GM18508 (cell line): ENCODE results near the gene HTRA1.

Experiments
- ATAC-seq: cut with Tn5 transposase; IDR thresholded peaks from one replicate; pipeline ENCODE4 v1.9.1; 2021; ENCODE audit warnings: moderate number of reproducible peaks; ENCODE audit not compliant: insufficient read depth, unreplicated experiment

HTRA1 gene

DNA sequence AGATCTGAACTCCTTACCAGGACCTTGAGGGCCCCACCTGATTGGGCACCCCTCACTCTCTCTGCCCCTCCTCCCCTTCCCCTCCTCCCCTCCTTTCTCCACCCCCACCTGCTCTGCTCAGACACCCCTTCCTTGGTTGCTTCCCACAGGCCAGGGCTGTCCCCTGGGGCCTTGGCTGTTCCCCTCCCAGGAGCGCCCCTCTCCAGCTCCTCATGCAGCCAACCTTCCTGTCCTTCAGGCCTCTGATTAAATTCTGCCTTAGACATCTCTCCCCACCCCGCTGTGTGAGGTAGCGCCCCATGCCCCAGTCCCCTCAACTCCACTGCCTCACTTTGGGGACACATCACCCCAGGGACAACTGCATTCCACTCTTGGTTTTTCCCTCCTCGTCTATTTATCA is 32.4 kb downstream of the HTRA1 start:
- no peak for ATAC-seq

- ATAC-seq: no peak
Observed at GRCh38 chr10:122494173-122494820, 32.9 kb downstream of the HTRA1 start.

DNA sequence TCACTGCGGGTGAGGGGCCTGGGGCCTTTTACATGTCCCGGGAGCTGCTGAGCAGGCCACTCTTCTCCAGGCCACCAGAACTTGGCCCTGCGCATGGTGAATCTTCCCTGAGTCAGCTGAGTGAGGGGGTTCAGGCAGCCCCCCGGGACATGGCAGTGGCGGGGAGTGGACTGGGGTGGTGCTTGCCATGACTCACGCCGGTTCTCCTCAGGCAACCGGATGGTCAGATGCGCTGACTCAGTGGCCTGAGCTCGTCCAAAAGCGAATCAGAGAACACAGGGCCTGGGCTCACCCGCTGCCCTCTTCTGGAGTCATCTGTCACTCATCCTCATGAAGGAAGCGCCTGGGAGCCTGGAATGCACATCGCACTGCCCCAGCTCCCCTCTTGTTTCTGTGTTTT is 33.5 kb downstream of the HTRA1 start:
- no peak for ATAC-seq

DNA sequence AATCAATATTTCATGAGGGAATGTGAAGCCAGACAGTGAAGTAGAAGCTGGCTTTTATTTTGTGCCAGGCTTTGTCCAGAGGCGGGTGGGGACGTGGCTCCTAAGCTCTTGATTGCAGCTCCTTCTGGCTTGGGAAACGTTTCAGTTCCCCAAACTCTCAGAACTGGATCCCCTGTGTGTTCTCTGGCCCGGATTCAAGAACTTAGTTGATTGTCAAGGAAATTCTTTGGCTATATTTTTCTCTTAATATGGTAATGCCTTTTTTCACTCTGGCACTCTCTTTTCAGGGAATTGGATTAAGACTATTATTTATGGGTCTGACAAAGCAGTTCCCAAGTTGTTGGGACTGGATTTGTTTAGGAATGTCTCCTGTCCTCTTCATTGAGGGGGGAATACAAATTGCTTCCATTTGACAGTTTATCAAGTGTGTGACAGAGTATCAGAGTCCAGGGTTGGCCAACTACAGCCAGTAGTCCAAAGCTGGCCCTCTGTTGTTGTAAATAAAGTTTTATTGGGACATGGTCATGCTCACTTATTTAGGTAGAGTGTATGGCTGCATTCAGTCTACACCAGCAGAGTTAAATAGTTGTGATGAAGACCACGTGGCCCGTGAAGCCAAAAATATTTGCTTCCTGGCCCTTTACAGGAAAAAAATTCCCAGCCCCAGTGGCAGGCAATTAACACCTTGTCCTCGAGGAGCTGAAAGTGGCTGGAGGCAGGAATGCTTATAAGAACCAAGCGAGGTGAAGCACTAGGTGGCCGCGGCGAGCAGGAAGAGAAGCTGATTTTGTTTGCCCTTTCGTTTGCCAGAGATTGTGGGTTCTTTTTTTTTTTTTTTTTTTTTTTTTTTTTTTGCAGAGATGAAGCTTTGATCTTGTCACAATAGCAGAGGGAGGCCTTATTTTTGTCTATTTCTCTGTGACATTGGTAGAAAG is 34.3 kb downstream of the HTRA1 start:
- ATAC-seq: no peak

GRCh38 chr10:122497241-122497640 is 35.9 kb downstream of the HTRA1 start:
- no peak for ATAC-seq

DNA sequence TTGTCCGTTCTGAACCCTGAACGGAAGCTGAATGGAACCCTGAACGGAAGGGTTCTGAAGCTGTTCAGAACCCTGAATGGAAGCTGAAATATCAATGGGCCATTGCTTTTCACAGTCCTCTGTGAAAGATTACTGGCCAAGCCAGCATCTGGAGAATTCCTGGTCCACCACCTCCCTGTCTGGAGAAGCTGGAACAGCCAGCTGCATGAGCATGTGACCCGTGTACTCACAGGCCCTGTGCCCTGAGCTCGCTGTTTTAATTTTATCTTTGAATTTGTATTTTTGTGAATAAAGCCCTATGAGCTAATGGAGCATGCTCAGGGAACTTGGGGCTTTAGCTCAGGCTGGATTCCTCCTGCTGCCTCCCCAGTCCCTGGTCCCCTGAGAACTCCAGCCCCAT is 37.2 kb downstream of the HTRA1 start:
- no peak for ATAC-seq

DNA sequence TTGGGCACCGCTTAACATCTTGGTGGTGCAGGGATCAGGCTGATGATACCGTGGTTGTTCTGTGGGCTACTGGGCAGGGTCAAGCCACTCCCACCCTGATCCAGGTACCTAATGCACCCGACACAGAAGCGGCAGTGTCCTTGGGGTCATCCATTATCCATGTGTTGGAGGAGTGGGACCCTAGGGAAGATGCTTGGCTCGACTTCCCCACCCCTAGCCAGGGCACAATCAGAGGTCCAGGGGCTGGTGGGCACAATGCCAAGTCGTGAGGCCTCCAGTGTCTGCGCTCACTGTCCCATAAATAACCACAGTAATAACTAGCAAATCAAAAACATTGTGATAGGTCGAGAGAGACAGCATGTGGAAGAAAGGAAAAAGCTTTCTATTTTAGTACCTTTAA is 37.7 kb downstream of the HTRA1 start:
- ATAC-seq: no peak

DNA sequence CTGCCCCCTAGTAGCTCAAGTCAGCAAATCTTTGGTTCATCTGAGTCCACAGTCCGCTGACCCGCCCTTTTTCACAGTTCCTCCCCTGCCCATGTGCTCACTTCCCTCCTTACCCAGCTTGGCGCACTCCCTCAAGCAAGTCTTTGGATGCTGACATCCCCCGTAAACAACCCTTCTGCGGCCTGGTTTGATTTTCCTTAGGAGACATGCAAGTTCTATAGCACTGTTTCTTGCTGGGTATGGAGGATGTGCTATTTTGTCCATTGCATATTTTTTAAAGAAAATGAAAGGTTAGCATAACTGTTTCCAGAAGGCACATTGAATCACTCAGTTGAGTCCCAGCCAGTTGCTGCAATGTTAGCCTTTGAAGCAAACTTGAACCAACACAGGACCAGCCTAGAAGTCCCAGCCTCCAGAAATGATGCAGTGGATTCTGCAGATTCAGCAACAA is 38.2 kb downstream of the HTRA1 start:
- ATAC-seq: no peak

GRCh38 chr10:122500194-122500593 is 38.8 kb downstream of the HTRA1 start:
- ATAC-seq: no peak

DNA sequence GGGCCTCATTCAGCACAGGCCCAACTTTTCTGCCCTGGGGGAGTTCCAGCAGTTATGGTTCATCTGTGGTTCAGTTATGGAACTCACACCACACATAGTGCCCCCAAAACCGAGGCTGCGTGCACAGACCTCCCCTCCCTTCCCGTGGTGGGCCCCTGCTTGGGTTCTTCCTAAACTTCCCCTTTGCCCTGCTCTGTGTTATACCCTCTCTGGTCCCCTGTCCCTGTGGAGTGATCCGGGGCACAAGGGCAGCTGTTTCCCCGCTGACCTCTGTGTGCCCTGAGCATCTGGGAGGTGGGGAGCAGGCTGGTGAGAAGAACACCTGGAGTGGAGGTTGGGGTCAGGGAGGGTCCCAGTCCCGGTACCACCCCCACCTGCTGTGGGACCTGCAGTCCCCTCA is 39.4 kb downstream of the HTRA1 start:
- no peak for ATAC-seq

GRCh38 chr10:122503012-122503411 is 41.7 kb downstream of the HTRA1 start:
- no peak for ATAC-seq

DNA sequence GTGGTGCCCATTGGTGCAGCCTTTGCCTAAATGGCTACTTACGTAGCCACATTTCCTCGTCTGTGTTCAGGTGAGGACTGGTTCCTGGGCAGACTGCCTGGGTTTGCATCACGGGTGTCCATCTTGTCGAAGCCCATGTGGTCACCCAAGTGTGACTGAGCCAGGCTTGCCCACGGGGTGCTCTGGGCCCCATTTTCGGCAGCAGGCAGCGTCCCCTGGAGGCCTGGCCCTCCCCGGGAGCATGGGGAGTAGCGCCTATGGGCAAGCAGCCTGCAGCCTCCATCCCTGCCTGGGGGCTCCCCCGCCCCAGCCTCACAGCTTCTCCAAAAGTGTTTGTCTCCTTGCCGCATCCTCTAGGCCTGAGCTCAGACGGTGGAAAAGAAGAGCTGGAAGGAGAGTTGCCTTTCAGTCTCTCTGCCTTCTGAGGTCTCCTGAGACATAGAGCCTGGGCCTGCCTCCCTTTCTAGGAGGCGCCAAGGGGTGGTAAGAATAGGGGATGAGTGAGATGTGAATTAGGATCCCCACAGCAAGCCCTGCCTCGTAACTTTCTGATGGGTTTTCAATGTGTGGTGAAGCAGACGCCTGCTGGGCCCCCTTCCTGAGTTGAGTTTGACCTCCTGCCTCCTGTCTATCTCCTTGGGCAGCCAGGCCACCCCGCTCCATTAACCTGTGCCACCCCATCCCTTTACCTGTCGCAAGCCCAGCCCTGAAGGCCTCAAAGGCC is 42.7 kb downstream of the HTRA1 start:
- no peak for ATAC-seq

DNA sequence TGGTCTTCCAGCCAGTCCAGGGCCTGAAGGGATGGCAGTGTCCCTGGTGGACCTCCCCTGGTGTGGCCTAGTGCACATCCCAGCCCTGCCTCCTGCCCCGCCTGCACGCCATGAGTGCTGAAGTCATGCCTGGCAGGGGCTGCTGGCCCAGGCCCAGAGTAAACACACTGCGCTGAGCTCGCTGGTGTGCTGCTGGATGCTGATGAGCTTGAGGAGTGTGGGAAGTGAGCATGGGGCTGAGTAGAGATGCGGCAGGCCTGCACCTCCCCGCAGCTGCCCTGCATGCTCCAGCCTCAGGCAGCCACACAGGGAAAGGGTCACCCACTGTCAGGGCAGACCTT is 43.2 kb downstream of the HTRA1 start:
- ATAC-seq: no peak

DNA sequence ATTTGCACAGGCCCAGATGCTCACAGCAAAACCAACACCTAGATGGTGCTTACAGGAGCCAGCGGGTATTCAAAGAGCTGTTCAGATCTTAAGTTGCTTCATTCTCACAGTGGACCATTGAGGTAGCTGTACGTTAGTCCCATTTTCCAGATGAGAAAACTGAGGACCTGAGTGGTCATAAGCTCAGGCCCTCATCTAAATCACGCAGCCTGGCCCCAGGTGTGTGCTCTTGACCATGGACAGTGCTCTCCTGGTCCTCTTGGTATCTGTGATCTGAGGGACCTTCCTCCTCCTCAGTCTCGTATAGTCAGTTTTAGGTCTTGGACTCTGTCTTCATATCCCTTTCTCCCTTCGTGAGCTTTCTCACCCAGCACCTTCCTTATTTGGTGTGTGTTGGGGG is 43.7 kb downstream of the HTRA1 start:
- ATAC-seq: no peak

DNA sequence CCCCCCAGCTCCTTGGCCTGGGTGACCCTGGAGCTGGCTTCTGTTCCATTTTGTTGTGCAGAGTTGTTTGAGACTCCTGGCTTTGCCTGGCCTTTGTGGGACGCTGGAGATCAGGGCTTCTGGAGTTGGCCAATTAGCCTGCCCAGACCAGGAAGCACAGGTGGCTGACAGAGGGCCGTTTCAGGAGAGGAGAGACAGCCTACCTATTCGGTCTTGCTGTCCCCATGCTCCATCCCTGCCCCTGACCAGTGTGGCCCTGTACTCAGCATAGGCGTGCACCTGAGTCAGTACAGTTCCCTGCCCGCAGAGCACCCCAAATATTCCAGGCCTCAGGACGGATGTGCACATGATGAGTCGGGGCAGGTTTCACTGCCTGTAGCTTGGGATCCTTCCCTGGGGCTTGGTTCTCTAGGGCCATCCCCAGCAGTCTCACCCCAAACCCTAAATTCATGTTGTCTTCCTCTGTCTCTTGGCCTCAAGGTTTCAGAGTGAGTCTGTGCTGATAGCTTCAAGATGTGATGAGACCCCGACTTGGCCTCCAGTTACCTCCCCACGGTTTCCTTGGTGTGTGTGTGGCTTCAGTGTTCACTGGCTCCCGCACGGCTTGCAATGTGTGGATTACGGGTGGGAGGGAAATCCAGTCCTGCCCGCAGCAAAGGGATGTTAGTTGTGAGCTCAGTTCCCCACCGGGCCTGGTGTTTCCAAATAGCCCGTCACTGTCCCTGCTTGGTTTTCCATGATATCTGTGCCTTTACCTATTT is 44.7 kb downstream of the HTRA1 start:
- ATAC-seq: no peak

DNA sequence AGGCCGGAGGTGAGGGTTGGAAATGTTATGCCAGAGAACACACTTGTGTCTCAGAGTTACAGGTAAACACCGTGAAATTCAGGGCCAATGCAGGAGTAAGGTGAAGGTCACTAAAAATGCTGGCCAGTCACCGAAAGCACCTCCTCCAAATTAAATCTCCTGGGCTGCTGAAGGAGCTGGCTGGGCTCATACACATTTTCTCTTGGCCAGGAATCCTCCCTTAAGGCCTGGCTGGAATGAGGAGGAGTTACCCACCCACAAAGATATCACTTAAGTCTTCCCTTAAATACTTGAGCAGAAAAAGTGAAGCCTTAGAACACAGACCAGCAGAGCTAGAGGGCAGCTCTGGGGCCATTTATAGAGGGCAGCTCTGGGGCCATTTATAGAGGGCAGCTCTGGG is 46.3 kb downstream of the HTRA1 start:
- no peak for ATAC-seq

GRCh38 chr10:122508021-122508420 is 46.7 kb downstream of the HTRA1 start:
- no peak for ATAC-seq

DNA sequence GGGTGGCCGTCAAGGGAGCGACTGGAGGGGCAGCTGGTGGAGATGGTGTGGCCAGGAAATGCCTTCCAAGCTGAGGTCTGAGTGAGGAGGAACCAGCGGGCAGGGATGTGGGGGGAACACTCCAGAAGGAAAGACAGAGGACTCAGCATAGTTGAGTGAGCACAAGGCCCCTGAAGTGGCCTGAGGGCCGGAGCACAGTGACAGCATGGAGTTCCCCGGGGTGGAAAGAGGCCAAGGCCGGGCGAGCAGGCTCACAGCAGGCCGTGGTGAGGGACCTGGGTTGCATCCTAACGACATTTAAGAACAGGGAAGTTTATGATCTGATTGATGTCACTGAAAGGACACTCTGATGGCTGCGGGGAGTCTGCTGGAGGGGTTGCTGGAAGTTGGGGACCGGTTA is 48.0 kb downstream of the HTRA1 start:
- no peak for ATAC-seq

DNA sequence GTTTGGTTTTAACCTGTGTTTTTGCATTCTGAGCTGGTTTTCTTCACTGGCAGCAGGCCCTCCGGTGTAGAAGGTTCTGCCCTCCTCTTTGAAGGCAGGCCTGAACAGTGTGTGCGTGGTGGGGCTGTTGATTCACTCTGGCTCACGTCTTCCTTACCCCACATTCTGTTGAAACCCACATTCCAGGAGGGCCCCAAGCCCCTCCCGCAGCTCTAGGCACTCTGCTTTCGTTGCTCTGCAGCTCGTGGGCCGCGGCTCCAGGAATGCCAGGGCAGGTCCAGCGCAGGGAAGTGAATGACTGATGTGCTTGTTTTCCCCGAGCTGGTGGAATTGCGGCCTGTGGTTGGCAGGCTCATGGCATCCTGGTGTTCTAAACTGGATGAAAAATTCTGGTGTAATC is 49.0 kb downstream of the HTRA1 start:
- no peak for ATAC-seq

- no peak for ATAC-seq
Observed at GRCh38 chr10:122510736-122511135, 49.4 kb downstream of the HTRA1 start.
